K562 (cell line): Measurements from ENCODE around the gene TCL1B. TPM values are rescaled to one million over a fixed set of nuclear protein-coding genes. Genes with fewer than 3 reads are reported as not detected.

Source experiments
- ATAC-seq: fragments of 200-7000 bp; cut with Tn5 transposase; 3 replicates; pipeline ENCODE4 v1.9.1; 2020; ENCODE audit warnings: moderate library complexity
- BruUV-seq: library from RNA; stranded (reverse); fragments of 400-500 nt; replicated peaks from 2 replicates; lab custom pipeline; 2021; lab: Mats Ljungman, UMichigan
- CTCF ChIA-PET: fragments of 300-600 bp; formaldehyde crosslinking; extraction: SDS; loops from one replicate; lab custom pipeline; 2021; ENCODE audit warnings: low intra/inter-chr PET ratio; lab: Yijun Ruan, JAX
- POLR2A ChIA-PET: fragments of 300-600, 350-650 bp; sonication (Branson Sonifier 250); formaldehyde crosslinking; extraction: SDS; loops from one replicate; lab custom pipeline; 2021; ENCODE audit warnings: antibody characterized with exemption, inconsistent platforms; lab: Yijun Ruan, JAX
- DNase-seq, 4 experiments: peaks; one replicate each; pipeline versions ENCODE4 v3.0.0 to v3.0.0-alpha.2; 2011 to 2018; ENCODE audit warnings: low spot score in 3 of 4, mixed read lengths in 3 of 4; ENCODE audit errors: extremely low read depth in 1 of 4
- FAIRE-seq: peaks from 2 replicates; lab custom pipeline; 2011; peaks lifted over from hg19 to GRCh38; lab: Jason Lieb, UNC
- H2AFZ ChIP-seq: 2 replicates; pipeline ENCODE4 v1.6.0; 2011; ENCODE audit warnings: low read depth, low read length, control low read depth, inconsistent platforms
- H3K27ac ChIP-seq: fragments of 200-600 bp; 3 replicates; pipeline ENCODE4 v1.8.0; 2011; ENCODE audit warnings: low read depth, mild to moderate bottlenecking, control low read depth, inconsistent platforms, low read length, moderate library complexity, mixed read lengths; ENCODE audit errors: extremely low read depth
- H3K27me3 ChIP-seq, 2 experiments: fragments of 300-600 bp in 1 of 2; 2 replicates in 1 of 2; 3 replicates in 1 of 2; pipeline versions ENCODE4 v1.6.0 to v1.8.0; 2011; ENCODE audit warnings: inconsistent platforms in 2 of 2, low read length in 2 of 2, mild to moderate bottlenecking in 1 of 2, mixed read lengths in 1 of 2, moderate library complexity in 1 of 2; ENCODE audit not compliant: control insufficient read depth in 2 of 2, insufficient read depth in 2 of 2
- H3K36me3 ChIP-seq: fragments of 300-600 bp; 3 replicates; pipeline ENCODE4 v1.8.0; 2011; ENCODE audit warnings: mild to moderate bottlenecking, low read length, inconsistent platforms; ENCODE audit not compliant: control insufficient read depth, insufficient read depth
- H3K4me1 ChIP-seq, 2 experiments: fragments of 200-600 bp in 1 of 2; replicated peaks in 1 of 2; 2 replicates in 1 of 2; 3 replicates in 1 of 2; pipeline versions ENCODE4 v1.5.1 to v1.8.0; 2011; ENCODE audit warnings: inconsistent platforms in 2 of 2, low read length in 2 of 2, mild to moderate bottlenecking in 1 of 2, mixed read lengths in 1 of 2, moderate library complexity in 1 of 2; ENCODE audit not compliant: control insufficient read depth in 2 of 2, insufficient read depth in 2 of 2
- H3K4me2 ChIP-seq: 2 replicates; pipeline ENCODE4 v1.6.1; 2011; ENCODE audit warnings: low read length, control low read depth, inconsistent platforms, mixed read lengths; ENCODE audit not compliant: insufficient read depth
- H3K4me3 ChIP-seq: fragments of 200-600 bp; sonication (generic), shearing (Covaris generic); 2 replicates; pipeline ENCODE4 v1.5.1; 2016; ENCODE audit warnings: control low read depth, inconsistent platforms
- H3K79me2 ChIP-seq: fragments of 200-600 bp; 3 replicates; pipeline ENCODE4 v1.8.0; 2011; ENCODE audit warnings: low read length, inconsistent platforms; ENCODE audit not compliant: control insufficient read depth, insufficient read depth
- H3K9ac ChIP-seq, 2 experiments: 2 replicates each; pipeline versions ENCODE4 v1.6.0 to v1.6.1; 2011; ENCODE audit warnings: low read depth in 2 of 2, low read length in 2 of 2, control low read depth in 1 of 2, inconsistent platforms in 1 of 2, mild to moderate bottlenecking in 1 of 2, mixed read lengths in 1 of 2; ENCODE audit not compliant: insufficient read depth in 1 of 2
- H3K9me1 ChIP-seq: one replicate; pipeline ENCODE4 v1.6.0; 2011; ENCODE audit warnings: inconsistent platforms, mild to moderate bottlenecking, low read length, moderate library complexity; ENCODE audit not compliant: control insufficient read depth, insufficient read depth
- H3K9me3 ChIP-seq: replicated peaks from 2 replicates; pipeline ENCODE4 v1.5.1; 2011; ENCODE audit warnings: low read depth, low read length, inconsistent platforms; ENCODE audit not compliant: control insufficient read depth, insufficient read depth
- H4K20me1 ChIP-seq: replicated peaks from 2 replicates; pipeline ENCODE4 v1.6.1; 2011; ENCODE audit warnings: low read length, inconsistent platforms, mixed read lengths; ENCODE audit not compliant: control insufficient read depth, insufficient read depth
- CREM ChIP-seq: IDR thresholded peaks from 2 replicates; pipeline ENCODE4 v1.6.1; 2014; ENCODE audit warnings: antibody characterized with exemption, low read depth
- FOS ChIP-seq: IDR thresholded peaks from 3 replicates; pipeline ENCODE4 v1.6.1; 2011; ENCODE audit not compliant: insufficient read length; ENCODE audit errors: extremely low read depth
- TEAD1 ChIP-seq, 2 experiments: fragments of 450-650 bp in 1 of 2; sonication (generic) in 1 of 2; formaldehyde crosslinking; IDR thresholded peaks; 2 replicates each; pipeline versions ENCODE4 v1.4.0 to v1.8.0; 2020 to 2022; ENCODE audit warnings: mild to moderate bottlenecking in 2 of 2, missing genetic modification reagents in 1 of 2
- THRAP3 ChIP-seq: fragments of 450-650 bp; IDR thresholded peaks from 2 replicates; pipeline ENCODE4 v1.6.1; 2016; ENCODE audit warnings: mild to moderate bottlenecking, inconsistent platforms, borderline replicate concordance
- YBX1 ChIP-seq: fragments of 450-650 bp; IDR thresholded peaks from 2 replicates; pipeline ENCODE4 v1.7.1; 2016; ENCODE audit warnings: mild to moderate bottlenecking
- ZC3H11A ChIP-seq: IDR thresholded peaks from 2 replicates; pipeline ENCODE4 v1.6.1; 2012; ENCODE audit warnings: low read depth, low read length, improper control_type of control experiment
- ZSCAN29 ChIP-seq: fragments of 450-650 bp; IDR thresholded peaks from 2 replicates; pipeline ENCODE4 v1.6.1; 2017
- WGBS: fragments of 100-300 bp; shearing (Covaris generic); methylation state at CpG from one replicate; pipeline ENCODE4 v1.1.6; 2016; ENCODE audit warnings: low coverage, mixed read lengths; ENCODE audit not compliant: insufficient coverage; ENCODE audit errors: missing lambda C conversion rate; 5-methylcytosine and 5-hydroxymethylcytosine counted together
- in situ Hi-C: fragments of 300-500 bp; cut with MboI; formaldehyde crosslinking; loops from 4 replicates; pipeline ENCODE4 v1.15.0; 2018; ENCODE audit warnings: inconsistent platforms, mixed read lengths
- intact Hi-C: fragments of 100-400 bp; cut with micrococcal nuclease; formaldehyde crosslinking; loops from 2 replicates; pipeline ENCODE4 v1.14.2; 2022
- polyA plus RNA-seq, 8 experiments: library from polyadenylated mRNA; depleted of rRNA in 4 of 8; stranded (reverse) in 5 of 8; unstranded in 3 of 8; fragments of >200 nt; fragmentation: Nextera tagmentation in 2 of 8; fragmentation: Illumina TruSeq in 1 of 8; extraction: Ambion mirVana in 2 of 8; extraction: Trizol in 1 of 8; gene quantifications; 2 replicates each; pipeline versions ENCODE4 v1.2.1 to v1.2.3, GENCODE V29; 2011 to 2014; ENCODE audit warnings: inconsistent platforms in 1 of 8, missing spikeins in 1 of 8
- total RNA-seq, 7 experiments: library from RNA; depleted of rRNA in 6 of 7; stranded (reverse); fragments of >200 nt in 6 of 7; fragmentation: Illumina TruSeq in 2 of 7; extraction: Trizol in 2 of 7; gene quantifications; 2 replicates each; pipeline versions ENCODE4 v1.2.1 to v1.2.3, GENCODE V29; 2011 to 2021; ENCODE audit warnings: low replicate concordance in 1 of 7
- TF ChIP-seq, protein P1 (sequence below): fragments of 450-650 bp; conservative IDR thresholded peaks from 2 replicates; pipeline ENCODE4 v1.6.1; 2016; ENCODE audit warnings: missing genetic modification characterization, low read depth, mild to moderate bottlenecking, missing compliant biosample characterization, moderate library complexity
- TF ChIP-seq, protein P2 (sequence below): sonication (generic); formaldehyde crosslinking; IDR thresholded peaks from 2 replicates; pipeline ENCODE4 v1.8.0; 2023; ENCODE audit warnings: missing genetic modification reagents, mild to moderate bottlenecking, borderline replicate concordance
- TF ChIP-seq, protein P3 (sequence below): fragments of 450-650 bp; IDR thresholded peaks from 2 replicates; pipeline ENCODE4 v1.6.1; 2018; ENCODE audit warnings: mild to moderate bottlenecking, low read depth; ENCODE audit not compliant: partially characterized antibody
- TF ChIP-seq, protein P4 (sequence below): fragments of 450-650 bp; IDR thresholded peaks from 2 replicates; pipeline ENCODE4 v1.6.1; 2016; ENCODE audit warnings: low read depth, mild to moderate bottlenecking, moderate library complexity

Gene TCL1B
- total and polyA plus RNA-seq, 9 of the 15 experiments (the other 6 are each of a cell fraction or from before 2014, with no cell fraction given), result not detected

DNA sequence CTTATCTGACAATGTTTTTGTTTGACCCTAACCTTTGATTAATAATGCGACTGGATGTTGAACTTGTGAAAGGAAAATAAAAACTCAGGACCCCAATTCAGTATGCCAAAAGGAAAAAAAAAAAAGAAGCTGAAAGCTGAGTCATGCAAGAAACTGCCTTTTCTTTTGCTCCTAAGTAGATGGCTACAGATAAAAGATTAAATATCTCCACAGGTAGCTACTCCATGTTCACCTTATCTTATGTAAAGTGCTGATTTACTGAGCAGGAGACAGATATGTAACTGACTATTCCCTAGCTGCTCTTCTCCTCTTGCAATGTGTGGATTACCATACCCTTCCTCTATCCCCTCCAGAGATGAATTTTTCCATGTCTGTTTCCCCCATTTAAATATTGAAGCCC is 30.8 kb upstream of the TCL1B start:
- in situ Hi-C loops, result no loop called here
- intact Hi-C loops, result no loop called here
- FAIRE-seq, result no peak
- no peak for TF ChIP-seq CREM
- no peak for TF ChIP-seq FOS
- TF ChIP-seq TEAD1 (CRISPR knock-in tag; IDR thresholded peaks at IDR 0.05), result no peak
- TF ChIP-seq, protein P1, sequence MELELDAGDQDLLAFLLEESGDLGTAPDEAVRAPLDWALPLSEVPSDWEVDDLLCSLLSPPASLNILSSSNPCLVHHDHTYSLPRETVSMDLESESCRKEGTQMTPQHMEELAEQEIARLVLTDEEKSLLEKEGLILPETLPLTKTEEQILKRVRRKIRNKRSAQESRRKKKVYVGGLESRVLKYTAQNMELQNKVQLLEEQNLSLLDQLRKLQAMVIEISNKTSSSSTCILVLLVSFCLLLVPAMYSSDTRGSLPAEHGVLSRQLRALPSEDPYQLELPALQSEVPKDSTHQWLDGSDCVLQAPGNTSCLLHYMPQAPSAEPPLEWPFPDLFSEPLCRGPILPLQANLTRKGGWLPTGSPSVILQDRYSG (tag), result no peak
- no peak for TF ChIP-seq YBX1
- TF ChIP-seq, protein P2, sequence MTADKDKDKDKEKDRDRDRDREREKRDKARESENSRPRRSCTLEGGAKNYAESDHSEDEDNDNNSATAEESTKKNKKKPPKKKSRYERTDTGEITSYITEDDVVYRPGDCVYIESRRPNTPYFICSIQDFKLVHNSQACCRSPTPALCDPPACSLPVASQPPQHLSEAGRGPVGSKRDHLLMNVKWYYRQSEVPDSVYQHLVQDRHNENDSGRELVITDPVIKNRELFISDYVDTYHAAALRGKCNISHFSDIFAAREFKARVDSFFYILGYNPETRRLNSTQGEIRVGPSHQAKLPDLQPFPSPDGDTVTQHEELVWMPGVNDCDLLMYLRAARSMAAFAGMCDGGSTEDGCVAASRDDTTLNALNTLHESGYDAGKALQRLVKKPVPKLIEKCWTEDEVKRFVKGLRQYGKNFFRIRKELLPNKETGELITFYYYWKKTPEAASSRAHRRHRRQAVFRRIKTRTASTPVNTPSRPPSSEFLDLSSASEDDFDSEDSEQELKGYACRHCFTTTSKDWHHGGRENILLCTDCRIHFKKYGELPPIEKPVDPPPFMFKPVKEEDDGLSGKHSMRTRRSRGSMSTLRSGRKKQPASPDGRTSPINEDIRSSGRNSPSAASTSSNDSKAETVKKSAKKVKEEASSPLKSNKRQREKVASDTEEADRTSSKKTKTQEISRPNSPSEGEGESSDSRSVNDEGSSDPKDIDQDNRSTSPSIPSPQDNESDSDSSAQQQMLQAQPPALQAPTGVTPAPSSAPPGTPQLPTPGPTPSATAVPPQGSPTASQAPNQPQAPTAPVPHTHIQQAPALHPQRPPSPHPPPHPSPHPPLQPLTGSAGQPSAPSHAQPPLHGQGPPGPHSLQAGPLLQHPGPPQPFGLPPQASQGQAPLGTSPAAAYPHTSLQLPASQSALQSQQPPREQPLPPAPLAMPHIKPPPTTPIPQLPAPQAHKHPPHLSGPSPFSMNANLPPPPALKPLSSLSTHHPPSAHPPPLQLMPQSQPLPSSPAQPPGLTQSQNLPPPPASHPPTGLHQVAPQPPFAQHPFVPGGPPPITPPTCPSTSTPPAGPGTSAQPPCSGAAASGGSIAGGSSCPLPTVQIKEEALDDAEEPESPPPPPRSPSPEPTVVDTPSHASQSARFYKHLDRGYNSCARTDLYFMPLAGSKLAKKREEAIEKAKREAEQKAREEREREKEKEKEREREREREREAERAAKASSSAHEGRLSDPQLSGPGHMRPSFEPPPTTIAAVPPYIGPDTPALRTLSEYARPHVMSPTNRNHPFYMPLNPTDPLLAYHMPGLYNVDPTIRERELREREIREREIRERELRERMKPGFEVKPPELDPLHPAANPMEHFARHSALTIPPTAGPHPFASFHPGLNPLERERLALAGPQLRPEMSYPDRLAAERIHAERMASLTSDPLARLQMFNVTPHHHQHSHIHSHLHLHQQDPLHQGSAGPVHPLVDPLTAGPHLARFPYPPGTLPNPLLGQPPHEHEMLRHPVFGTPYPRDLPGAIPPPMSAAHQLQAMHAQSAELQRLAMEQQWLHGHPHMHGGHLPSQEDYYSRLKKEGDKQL (CRISPR knock-in tag), result no peak
- TF ChIP-seq, protein P3, sequence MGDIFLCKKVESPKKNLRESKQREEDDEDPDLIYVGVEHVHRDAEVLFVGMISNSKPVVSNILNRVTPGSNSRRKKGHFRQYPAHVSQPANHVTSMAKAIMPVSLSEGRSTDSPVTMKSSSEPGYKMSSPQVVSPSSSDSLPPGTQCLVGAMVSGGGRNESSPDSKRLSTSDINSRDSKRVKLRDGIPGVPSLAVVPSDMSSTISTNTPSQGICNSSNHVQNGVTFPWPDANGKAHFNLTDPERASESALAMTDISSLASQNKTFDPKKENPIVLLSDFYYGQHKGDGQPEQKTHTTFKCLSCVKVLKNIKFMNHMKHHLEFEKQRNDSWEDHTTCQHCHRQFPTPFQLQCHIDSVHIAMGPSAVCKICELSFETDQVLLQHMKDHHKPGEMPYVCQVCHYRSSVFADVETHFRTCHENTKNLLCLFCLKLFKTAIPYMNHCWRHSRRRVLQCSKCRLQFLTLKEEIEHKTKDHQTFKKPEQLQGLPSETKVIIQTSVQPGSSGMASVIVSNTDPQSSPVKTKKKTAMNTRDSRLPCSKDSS, result no peak
- no peak for TF ChIP-seq THRAP3
- no peak for TF ChIP-seq ZSCAN29
- TF ChIP-seq, protein P4, sequence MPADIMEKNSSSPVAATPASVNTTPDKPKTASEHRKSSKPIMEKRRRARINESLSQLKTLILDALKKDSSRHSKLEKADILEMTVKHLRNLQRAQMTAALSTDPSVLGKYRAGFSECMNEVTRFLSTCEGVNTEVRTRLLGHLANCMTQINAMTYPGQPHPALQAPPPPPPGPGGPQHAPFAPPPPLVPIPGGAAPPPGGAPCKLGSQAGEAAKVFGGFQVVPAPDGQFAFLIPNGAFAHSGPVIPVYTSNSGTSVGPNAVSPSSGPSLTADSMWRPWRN, result no peak
- TF ChIP-seq ZC3H11A, result no peak

More for the DNA sequence above, 30.8 kb upstream of the TCL1B start:
- Histone ChIP-seq H2AFZ (no peak overlapping the region), H3K9me3 (no peaks in the 10 kb centered on the region), H3K79me2 (no peaks in the 10 kb centered on the region), H3K4me1 (no peaks in the 10 kb centered on the region), H3K36me3 (no peaks in the 10 kb centered on the region), H3K4me3 (no peak overlapping the region), H3K27ac (no peak overlapping the region), H3K4me2 (no peak overlapping the region), H3K9me1 (no peaks in the 10 kb centered on the region), H4K20me1 (no peaks in the 10 kb centered on the region; the same call in 1 of the 2 replicates), H3K9ac (no peak overlapping the region), H3K27me3 (peaks cover 0 to 3% of the 10 kb centered on the region in 2 experiments; a peak in 2 of 5 replicates)
- no TSS peak for BruUV-seq
- DNase-seq (no peak), ATAC-seq (no peak)
- CTCF ChIA-PET, result no interaction called here
- WGBS, result 0% methylated on average over 1 of the region's 1 CpG
- POLR2A ChIA-PET, result no interaction called here
